ENCODE measurements around the gene PTGES2. TPM values are rescaled to one million over a fixed set of nuclear protein-coding genes. Genes with fewer than 3 reads are reported as not detected.

The PTGES2 gene
- total and polyA plus RNA-seq, 2 of the 13 experiments (the other 11 are each of a cell fraction or from before 2014, with no cell fraction given): 63.7 to 79.8 TPM

DNA sequence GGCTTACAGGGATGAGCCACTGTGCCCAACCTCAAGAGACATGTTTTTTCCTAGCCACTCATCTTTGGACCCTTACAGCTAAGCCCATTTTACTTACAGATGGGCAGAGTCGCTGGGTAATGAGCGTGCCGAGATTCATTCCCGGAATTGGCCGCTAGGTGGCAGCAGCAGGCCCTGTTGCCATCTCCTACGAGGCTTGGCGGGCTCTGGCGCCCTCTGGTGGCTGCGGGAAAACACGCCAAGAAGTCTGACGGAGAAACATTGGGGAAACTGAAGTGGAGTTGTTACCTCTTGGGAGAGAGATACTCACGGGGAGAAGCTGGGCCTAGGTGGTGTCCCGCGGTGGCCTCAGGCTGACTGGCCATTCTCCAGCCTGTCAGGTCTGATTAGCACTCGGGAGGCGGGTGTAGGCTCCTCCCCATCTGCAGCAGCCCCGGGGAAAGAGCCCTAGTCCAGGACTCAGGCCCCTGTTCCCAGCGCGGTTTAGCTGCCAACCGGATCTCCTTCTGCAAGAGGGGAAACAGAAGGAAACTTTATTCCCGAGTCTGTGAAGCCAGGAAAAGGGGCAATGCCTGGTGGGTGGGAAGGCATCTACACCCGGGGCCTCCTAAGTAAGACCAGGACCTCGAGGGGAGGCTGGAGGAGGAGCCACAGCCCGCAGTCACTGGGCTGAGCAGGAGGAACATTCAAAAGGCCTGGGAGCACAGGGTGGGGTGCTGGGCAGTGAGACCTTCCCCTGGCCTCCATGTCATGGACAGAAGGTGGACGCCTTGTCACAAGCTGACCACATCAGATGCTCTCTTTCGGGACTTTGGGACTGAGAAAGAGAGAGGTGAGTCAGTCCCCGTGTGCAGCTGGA is 9.7 kb downstream of the PTGES2 start (continued):
- TF ChIP-seq ZNF282 (IDR thresholded peaks at IDR 0.05; ENCODE audit: partially characterized antibody): no peak
- no peak for TF ChIP-seq ZBTB8A (CRISPR knock-in tag; IDR thresholded peaks at IDR 0.05; ENCODE audit: borderline replicate concordance, low read depth)
- TF ChIP-seq THYN1 (CRISPR knock-in tag; IDR thresholded peaks at IDR 0.05; ENCODE audit: borderline replicate concordance, low read depth): no peak
- no peak for TF ChIP-seq RARG (CRISPR knock-in tag; IDR thresholded peaks at IDR 0.05; ENCODE audit: low read depth)
- no peak for TF ChIP-seq ZNF251 (CRISPR knock-in tag; IDR thresholded peaks at IDR 0.05)
- TF ChIP-seq PAF1 (CRISPR knock-in tag; IDR thresholded peaks at IDR 0.05): no peak
- no peak for TF ChIP-seq NFYC (CRISPR knock-in tag; IDR thresholded peaks at IDR 0.05)
- peak; percentile 38; the same call in 1 of the 2 replicates for TF ChIP-seq ZNF768 (CRISPR knock-in tag; IDR thresholded peaks at IDR 0.05)
- peak; percentile 12 for TF ChIP-seq ZFP36 (IDR thresholded peaks at IDR 0.05; ENCODE audit: borderline replicate concordance, low read depth, low read length, partially characterized antibody)
- no peak for TF ChIP-seq CBX2 (IDR thresholded peaks at IDR 0.05; ENCODE audit: low read depth, low read length)
- TF ChIP-seq CBX2 (CRISPR knock-in tag; IDR thresholded peaks at IDR 0.05; ENCODE audit: low read depth): no peak
- no peak; the same call in 1 of the 2 replicates for TF ChIP-seq ZNF232 (CRISPR knock-in tag; IDR thresholded peaks at IDR 0.05; ENCODE audit: borderline replicate concordance)
- no peak for TF ChIP-seq ZNF20 (CRISPR knock-in tag; IDR thresholded peaks at IDR 0.05)
- no peak for TF ChIP-seq CENPT (CRISPR knock-in tag; IDR thresholded peaks at IDR 0.05; ENCODE audit: low read depth)
- TF ChIP-seq HOXA7 (CRISPR knock-in tag; IDR thresholded peaks at IDR 0.05): no peak
- no peak for TF ChIP-seq ZNF607 (CRISPR knock-in tag; IDR thresholded peaks at IDR 0.05; ENCODE audit: borderline replicate concordance)
- no peak for TF ChIP-seq DNMT3B (CRISPR knock-in tag; conservative IDR thresholded peaks at IDR 0.05)
- TF ChIP-seq THAP11 (CRISPR knock-in tag; IDR thresholded peaks at IDR 0.05): peak; percentile 76
- peak; percentile 48; the same call in 1 of the 2 replicates for TF ChIP-seq ZNF614 (CRISPR knock-in tag; IDR thresholded peaks at IDR 0.05; ENCODE audit: borderline replicate concordance)
- no peak for TF ChIP-seq SMAD1 (CRISPR knock-in tag; IDR thresholded peaks at IDR 0.05; ENCODE audit: borderline replicate concordance, low read depth)
- no peak for TF ChIP-seq ZNF660 (CRISPR knock-in tag; IDR thresholded peaks at IDR 0.05; ENCODE audit: borderline replicate concordance, low read depth)
- TF ChIP-seq, protein P1, sequence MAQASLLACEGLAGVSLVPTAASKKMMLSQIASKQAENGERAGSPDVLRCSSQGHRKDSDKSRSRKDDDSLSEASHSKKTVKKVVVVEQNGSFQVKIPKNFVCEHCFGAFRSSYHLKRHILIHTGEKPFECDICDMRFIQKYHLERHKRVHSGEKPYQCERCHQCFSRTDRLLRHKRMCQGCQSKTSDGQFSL (CRISPR knock-in tag; IDR thresholded peaks at IDR 0.05): no peak
- TF ChIP-seq MAFK (conservative IDR thresholded peaks at IDR 0.05 in 1 of 2, IDR thresholded peaks at IDR 0.05 in 1 of 2; ENCODE audit: low read length in 2 of 2): no peak
- peak; percentile 58 for TF ChIP-seq TARDBP (CRISPR knock-in tag; IDR thresholded peaks at IDR 0.05)
- TF ChIP-seq, protein P2, sequence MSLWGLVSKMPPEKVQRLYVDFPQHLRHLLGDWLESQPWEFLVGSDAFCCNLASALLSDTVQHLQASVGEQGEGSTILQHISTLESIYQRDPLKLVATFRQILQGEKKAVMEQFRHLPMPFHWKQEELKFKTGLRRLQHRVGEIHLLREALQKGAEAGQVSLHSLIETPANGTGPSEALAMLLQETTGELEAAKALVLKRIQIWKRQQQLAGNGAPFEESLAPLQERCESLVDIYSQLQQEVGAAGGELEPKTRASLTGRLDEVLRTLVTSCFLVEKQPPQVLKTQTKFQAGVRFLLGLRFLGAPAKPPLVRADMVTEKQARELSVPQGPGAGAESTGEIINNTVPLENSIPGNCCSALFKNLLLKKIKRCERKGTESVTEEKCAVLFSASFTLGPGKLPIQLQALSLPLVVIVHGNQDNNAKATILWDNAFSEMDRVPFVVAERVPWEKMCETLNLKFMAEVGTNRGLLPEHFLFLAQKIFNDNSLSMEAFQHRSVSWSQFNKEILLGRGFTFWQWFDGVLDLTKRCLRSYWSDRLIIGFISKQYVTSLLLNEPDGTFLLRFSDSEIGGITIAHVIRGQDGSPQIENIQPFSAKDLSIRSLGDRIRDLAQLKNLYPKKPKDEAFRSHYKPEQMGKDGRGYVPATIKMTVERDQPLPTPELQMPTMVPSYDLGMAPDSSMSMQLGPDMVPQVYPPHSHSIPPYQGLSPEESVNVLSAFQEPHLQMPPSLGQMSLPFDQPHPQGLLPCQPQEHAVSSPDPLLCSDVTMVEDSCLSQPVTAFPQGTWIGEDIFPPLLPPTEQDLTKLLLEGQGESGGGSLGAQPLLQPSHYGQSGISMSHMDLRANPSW (CRISPR knock-in tag; IDR thresholded peaks at IDR 0.05; ENCODE audit: borderline replicate concordance): no peak
- TF ChIP-seq ZNF451 (CRISPR knock-in tag; IDR thresholded peaks at IDR 0.05): no peak
- TF ChIP-seq ZNF496 (CRISPR knock-in tag; IDR thresholded peaks at IDR 0.05; ENCODE audit: insufficient replicate concordance): no peak
- TF ChIP-seq PRMT3 (CRISPR knock-in tag; IDR thresholded peaks at IDR 0.05; ENCODE audit: borderline replicate concordance, low read depth): no peak
- TF ChIP-seq AGO2 (optimal IDR thresholded peaks at IDR 0.05; ENCODE audit: low read depth, low read length): peak; percentile 20
